DND-41 (cell line): ENCODE measurements around the gene UTP11.

Source experiments
- CTCF ChIP-seq: IDR thresholded peaks from 2 replicates; pipeline ENCODE4 v1.5.1; 2012; ENCODE audit warnings: borderline replicate concordance, low read length, moderate library complexity, mild to moderate bottlenecking; ENCODE audit not compliant: poor library complexity, severe bottlenecking; ENCODE audit errors: extremely low read depth
- EZH2 ChIP-seq: IDR thresholded peaks from 3 replicates; pipeline ENCODE4 v1.6.1; 2012; ENCODE audit warnings: borderline replicate concordance, low read depth, mild to moderate bottlenecking, moderate library complexity, low read length, inconsistent platforms; ENCODE audit not compliant: severe bottlenecking

GRCh38 chr1:38051079-38051543, 38.6 kb downstream of the UTP11 start:
- no peak for TF ChIP-seq CTCF
- TF ChIP-seq EZH2: no peak
